Bone marrow (tissue), 2 donors: ENCODE measurements around the gene EPB41.
"Not testable (repeated sequence)": the region's sequence is repeated elsewhere in the genome, so short reads cannot be mapped to it uniquely, and the experiment has no call there.

Experiments
- DNase-seq, 2 donors: peaks; one replicate each; lab custom pipeline; 2025; lab: John Stamatoyannopoulos, UW

EPB41 gene

GRCh38 chr1:28927266-28927647 is 12.9 kb downstream of the EPB41 start:
- DNase-seq, result no peak

DNA sequence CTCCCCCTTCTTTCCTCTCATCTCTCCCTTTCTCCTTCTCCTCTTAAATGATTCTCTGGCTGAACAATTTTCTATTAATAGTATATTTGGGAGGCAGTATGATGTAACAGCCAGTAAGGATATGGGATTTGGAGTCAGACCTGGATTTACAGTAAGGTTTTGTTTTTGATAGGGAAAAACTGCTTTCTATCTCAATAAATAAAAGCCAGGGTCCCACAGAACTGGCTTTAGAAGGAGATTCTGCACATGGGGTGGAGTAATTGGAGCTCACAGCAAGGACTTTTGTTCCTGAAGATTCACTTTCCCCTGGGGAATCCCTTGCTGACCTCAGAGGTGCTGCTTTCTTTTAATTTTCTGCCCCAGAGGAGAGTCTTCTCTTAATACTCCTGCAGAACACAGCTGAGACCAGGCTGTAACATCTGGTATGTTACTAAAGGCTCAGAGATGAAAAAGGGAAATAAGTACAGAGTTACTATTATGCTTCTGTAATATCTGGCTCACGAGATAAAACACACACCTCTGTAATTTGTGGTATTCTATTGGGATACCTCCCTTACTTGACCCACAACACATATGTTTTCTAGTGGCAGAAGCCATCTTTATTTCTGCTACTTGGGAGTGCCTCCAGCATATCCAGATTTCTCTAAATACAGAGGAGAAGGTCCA is 13.4 kb downstream of the EPB41 start:
- DNase-seq, result peak in 1 of 2 donors; percentile 10

- no peak for DNase-seq
Measured at GRCh38 chr1:28928314-28928941, 14.1 kb downstream of the EPB41 start.

DNA sequence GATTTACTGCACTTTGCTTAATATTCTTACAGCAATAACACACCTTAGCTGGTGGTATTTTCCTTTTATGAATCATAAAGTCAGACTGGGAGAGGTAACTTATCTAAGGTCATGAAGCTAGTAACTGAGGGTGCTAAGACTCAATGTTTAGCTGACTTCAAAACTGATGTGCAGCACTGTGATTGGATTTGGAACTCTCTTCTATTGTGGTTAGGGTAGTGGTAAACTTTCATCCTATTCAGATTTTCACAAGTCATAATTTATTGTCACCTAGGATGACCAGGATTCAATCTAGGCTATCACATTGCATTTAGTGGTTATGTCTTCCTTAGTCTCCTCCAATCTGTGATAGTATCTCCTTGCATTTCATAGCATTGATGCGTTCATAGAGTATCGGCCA is 18.9 kb downstream of the EPB41 start:
- DNase-seq, result no peak

- no peak for DNase-seq
Measured at GRCh38 chr1:28933918-28934317, 19.5 kb downstream of the EPB41 start.

- DNase-seq, result no peak
Measured at GRCh38 chr1:28934676-28935075, 20.3 kb downstream of the EPB41 start.

- DNase-seq, result no peak
Measured at GRCh38 chr1:28935293-28935692, 20.9 kb downstream of the EPB41 start.

GRCh38 chr1:28936094-28936493 is 21.7 kb downstream of the EPB41 start:
- no peak for DNase-seq

DNA sequence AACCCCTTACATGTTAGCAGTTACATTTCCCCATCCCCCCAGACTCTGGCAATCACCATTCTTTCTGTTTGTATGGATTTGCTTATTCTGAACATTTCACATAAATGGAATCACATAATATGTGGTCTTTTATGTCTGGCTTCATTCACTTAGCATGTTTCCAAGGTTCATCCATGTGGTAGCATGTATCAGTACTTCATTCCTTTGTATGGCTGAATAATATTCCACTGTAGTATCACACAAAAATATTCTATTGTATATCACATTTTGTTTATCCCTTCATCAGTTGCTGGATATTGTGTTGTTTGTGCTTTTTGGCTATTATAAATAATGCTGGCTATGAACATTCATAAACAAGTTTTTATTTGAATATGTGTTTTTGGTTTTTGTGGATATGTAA is 22.2 kb downstream of the EPB41 start:
- no peak for DNase-seq

- not testable (repeated sequence) for DNase-seq
Measured at GRCh38 chr1:28943581-28943980, 29.2 kb downstream of the EPB41 start.

- DNase-seq, result no peak
Measured at GRCh38 chr1:28950006-28950405, 35.6 kb downstream of the EPB41 start.

DNA sequence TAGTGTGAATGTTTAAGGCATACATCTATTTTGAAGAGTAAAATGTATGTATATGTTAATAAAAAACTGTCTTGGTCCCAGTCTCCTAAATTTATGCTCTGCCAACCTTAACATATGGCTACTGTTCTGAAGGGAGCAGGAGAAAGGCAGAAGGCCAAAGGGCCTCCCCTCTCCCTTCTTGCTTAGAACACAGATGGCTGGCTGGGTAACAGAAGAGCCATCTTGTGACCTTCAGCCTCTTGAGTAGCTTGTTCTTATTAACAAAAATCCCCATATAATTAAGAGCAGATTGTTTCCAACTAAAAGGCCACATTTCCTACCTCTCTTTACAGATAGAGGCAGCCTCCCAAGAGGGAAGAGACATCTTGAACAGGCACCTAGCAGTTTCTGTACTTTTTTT is 36.1 kb downstream of the EPB41 start:
- DNase-seq, result no peak

- DNase-seq, result no peak
Measured at GRCh38 chr1:28954126-28954726, 39.9 kb downstream of the EPB41 start.

DNA sequence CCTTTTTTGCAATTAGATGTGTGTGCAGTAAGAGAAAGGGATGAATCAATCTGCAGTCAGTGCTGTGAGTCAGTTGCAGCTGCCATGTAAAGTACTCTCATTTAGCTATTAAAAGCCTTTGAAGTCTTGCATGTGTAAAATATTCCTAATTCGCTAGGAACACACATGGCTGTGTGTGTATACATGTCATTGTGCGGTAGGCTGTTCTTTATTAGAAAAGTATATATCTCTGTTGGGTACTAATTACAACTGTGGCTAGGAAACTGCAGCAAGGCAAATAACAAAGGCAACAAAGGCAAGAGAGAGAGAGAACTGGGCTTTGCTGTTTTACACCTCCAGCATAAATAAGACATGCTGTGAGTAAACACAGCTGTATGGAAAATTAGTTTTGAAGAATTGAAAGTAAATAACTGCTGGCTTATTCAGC is 41.7 kb downstream of the EPB41 start:
- DNase-seq, result no peak

DNA sequence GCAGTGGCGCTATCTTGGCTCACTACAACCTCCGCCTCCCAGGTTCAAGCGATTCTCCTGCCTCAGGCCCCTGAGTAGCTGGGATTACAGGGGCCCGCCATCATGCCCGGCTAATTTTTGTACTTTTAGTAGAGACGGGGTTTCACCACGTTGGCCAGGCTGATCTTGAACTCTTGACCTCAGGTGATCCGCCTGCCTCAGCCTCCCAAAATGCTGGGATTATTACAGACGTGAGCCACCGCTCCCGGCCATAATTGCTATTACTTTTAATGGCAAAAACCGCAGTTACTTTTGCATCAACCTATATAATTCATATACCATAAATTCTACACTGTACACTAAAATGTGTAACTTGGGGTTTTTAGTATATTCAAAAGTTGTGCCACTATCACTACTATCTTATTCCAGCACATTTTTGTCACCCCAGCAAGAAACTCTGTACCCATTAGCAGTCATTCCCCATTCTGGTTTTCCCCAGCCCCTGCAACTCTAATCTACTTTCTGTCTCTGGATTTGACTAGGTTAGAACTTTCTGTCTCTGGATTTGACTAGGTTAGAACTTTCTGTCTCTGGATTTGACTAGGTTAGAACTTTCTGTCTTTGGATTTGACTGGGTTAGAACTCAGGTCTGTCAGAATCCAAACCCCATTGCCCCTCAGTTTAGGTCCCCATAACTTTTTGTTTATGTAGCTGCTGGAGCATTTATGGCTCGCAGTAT is 47.9 kb downstream of the EPB41 start:
- not testable (repeated sequence) for DNase-seq

GRCh38 chr1:28965271-28965870 is 51.0 kb downstream of the EPB41 start:
- no peak for DNase-seq

DNA sequence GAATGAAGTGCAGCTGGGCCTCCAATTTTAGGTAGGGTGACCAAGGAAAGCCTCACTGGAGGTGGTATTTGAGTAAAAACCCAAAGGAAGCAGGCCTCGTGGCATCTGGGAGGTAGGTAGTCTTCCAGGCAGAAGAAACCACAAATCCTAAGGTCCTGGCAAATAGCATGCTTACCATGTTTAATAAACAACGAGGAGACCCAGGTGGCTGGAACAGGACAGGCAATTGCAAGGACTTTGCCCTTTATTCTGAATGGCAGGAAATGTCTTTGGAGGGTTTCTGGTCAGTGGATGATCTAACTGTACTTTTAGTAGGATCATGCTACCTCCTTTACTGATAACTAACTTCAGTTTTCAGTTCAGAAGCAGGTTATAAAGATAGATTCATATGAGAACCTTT is 52.2 kb downstream of the EPB41 start:
- no peak for DNase-seq

DNA sequence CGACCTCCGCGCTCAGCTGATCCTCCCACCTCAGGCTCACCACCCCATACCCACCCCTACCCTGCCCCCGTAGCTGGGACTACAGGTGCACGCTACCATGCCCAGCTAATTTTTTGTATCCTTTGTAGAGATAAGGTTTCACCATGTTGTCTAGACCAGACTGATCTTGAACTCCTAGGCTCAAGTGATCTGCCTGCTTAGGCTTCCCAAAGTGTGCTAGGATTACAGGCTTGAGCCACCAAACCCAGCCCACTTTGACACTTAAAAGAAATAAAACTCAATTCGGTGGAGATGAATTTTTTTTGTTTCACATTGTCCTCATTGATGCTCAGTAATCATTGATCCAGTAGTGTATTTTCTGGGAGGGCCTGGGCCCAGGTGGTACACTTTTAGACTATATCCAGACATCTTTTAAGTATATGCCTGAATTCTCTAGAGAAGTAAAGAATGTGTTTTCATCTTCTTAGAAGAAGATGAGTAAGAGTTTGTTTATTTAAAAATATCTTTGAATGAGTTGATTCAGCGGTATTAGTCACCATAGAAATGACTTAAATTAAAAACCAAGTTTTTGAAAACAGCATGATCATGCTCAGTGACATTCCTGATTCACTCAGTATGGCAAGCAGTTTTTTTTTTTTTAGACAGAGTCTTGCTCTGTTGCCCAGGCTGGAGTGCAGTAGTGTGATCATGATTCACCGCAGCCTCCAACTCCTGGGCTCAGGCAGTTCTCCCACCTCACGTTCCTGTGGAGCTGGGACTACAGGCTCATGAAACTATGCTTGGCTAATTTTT is 57.8 kb downstream of the EPB41 start:
- peak in 1 of 2 donors; percentile 15 for DNase-seq

- DNase-seq, result no peak
Measured at GRCh38 chr1:28973596-28974421, 59.4 kb downstream of the EPB41 start.

DNA sequence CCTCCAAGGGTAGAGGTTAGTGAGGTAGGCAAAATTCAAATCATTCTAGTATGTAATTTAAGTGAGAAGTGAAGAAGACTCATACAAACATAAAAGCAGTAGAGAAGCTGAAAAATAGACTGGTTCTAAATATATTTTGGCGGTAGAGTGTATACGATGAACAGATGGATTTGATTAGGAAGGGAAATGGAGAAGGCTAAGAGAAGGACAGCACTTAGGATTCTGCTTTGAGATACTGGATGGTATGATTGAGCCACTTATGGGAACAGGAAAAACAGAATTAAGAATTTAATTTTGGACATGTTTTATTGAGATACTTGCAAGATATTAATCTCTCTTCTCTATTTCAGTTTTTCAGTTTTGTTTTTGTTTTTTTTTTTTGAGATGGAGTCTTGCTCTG is 60.1 kb downstream of the EPB41 start:
- DNase-seq, result no peak

DNA sequence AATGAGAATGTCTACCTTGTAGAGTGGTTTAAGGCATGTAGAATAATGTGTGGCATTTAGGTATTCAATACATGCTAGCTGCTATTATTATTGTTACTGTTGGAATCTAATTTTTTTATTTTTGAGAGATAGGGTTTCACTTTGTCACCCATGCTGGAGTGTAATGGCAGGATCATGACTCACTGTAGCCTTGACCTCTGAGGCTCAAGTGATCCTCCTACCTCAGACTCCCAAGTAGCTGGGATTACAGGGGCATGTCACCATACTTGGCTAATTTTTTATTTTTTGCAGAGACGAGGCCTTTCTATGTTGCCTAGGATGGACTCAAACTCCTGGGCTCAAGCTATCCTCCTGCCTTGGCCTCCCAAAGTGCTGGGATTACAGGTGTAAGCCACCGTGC is 61.9 kb downstream of the EPB41 start:
- no peak for DNase-seq
